C4-2B (cell line): Measurements from ENCODE around the gene BPIFB6.

Experiments used
- CTCF ChIP-seq: fragments of 450-650 bp; conservative IDR thresholded peaks from 2 replicates; pipeline ENCODE4 v1.5.1; 2017; ENCODE audit warnings: mild to moderate bottlenecking
- ZFX ChIP-seq: fragments of 450-650 bp; IDR thresholded peaks from 2 replicates; pipeline ENCODE4 v1.6.1; 2017

GRCh38 chr20:33069673-33070072, 38.2 kb downstream of the BPIFB6 start:
- TF ChIP-seq CTCF = no peak
- no peak for TF ChIP-seq ZFX
